ENCODE results near the gene DEF6. TPM values are rescaled to one million over a fixed set of nuclear protein-coding genes. Genes with fewer than 3 reads are reported as not detected.

DEF6 gene
- total RNA-seq, 1 experiment from 2014 or later: 0.57 TPM

Other genes with a start within 250 kb of the DEF6 start
- not detected in 2 replicates for gene TCP11, start 156.5 kb upstream of the DEF6 start, total RNA-seq (2014; rRNA removed; shearing (Covaris generic))
- gene SCUBE3, start 83.9 kb upstream of the DEF6 start, total RNA-seq (2014; rRNA removed; shearing (Covaris generic)): 0.12 TPM in 1 of 2 replicates, not detected in the other
- 12.5 and 20.8 TPM in 2 replicates for gene ZNF76, start 38.1 kb upstream of the DEF6 start, total RNA-seq (2014; rRNA removed; shearing (Covaris generic))
- gene PPARD, start 44.7 kb downstream of the DEF6 start, total RNA-seq (2014; rRNA removed; shearing (Covaris generic)): 12.5 and 22.7 TPM in 2 replicates
- 9.2 and 12.9 TPM in 2 replicates for gene FANCE, start 154.5 kb downstream of the DEF6 start, total RNA-seq (2014; rRNA removed; shearing (Covaris generic))
- 778 and 785 TPM in 2 replicates for gene RPL10A, start 170.6 kb downstream of the DEF6 start, total RNA-seq (2014; rRNA removed; shearing (Covaris generic))
- gene TEAD3, start 199.3 kb downstream of the DEF6 start, total RNA-seq (2014; rRNA removed; shearing (Covaris generic)): 14.9 and 19.1 TPM in 2 replicates
- not detected in 2 replicates for gene TULP1, start 215.1 kb downstream of the DEF6 start, total RNA-seq (2014; rRNA removed; shearing (Covaris generic))

Measured in M059J (cell line).